Activated CD4-positive, alpha-beta T cell treated with anti-CD3 and anti-CD28 coated beads, Interleukin-2, amount 50 U/mL, for 4 hours (primary cell): ENCODE measurements around the gene MTCL1.

ENCODE experiments used
- DNase-seq, 2 experiments: peaks; one replicate each; pipeline ENCODE4 v3.0.0-alpha.2; 2020

The MTCL1 gene

DNA sequence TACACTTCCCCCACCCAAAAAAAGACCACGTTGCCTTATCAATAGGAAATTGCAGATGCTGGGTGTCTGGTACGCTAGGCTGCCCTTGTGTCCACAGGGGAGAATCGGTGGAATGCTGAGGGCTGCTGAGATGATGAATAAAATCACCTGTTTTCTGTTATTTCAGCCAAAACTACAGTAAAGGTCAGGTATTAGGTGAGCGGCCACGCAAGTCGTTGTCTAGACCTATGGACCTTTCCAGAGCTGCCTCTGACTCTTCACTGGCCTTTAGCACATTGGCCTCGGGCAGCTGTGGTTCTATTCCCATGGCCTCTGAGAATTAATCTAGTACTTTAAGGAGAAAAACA, 89.6 kb downstream of the MTCL1 start:
- DNase-seq = no peak

DNA sequence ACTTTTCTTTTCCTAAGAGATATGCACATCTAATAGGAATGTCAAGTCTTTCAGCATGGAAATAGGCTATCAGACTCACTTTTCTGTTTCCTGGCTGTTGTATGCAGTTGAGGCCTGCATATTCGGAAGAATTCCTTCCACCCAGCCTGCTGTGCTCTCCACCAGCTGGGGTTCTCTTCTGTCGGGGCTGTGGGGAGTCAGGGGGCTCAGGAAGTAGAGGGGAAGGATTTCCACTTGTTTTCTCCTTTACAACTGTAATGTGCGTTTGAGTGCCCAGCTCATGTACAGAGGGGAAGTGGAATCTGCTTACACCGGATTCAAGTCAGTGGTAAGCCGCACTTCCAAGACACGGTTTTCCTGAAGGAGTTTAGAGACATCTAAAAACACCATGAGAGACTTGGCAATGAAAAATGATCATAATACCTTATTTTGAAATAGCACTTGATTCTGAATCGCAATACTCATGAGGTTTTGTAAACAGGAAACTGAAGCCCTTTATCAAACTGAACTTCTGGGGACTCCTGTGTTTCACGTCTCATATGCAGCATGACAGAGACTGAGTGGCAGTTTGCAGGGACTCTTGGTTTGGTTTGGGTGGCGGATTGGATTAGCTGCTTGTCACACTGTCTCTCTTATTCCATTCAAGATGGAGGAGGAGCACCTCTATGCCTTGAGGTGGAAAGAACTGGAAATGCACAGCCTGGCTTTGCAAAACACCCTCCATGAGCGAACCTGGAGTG, 90.4 kb downstream of the MTCL1 start:
- no peak for DNase-seq

DNA sequence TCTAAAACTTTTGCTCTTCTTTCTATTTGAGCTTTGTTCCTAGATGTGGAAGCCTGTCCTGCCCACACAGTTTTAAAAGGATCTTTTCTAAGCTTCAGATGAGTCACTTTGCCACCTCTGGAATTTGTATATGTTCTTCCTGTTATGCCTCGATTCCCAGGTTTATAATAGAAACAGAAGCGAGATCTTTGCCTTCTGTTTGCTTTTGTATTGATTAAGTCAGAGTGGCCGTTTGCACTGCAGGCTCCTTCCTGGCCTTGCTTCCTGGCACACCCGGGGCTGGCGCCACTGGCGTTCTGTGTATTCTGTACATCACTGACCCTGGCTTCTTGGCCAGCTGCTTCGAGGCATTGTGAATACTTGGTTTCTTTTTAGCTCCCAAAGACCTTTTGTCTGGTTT, 91.8 kb downstream of the MTCL1 start:
- no peak for DNase-seq

DNA sequence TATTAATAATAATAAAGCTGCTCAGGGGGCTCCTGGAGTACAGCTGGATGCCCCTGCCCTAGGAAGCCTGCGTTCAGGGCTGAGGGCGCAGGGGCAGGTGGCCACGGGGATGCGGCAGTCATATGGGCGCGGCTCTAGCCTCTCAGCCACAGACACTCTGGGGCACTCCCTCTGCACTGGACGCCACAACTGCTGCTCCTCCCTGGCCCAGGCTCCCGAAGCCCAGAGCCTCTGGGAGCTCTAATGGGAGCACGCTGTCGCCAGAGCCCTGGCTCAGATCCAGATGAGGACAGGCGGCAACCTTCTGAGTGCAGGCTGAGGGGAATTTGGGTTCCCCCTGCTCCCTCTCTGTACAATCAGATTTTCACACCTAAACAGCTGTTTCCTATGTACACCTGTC, 93.6 kb downstream of the MTCL1 start:
- DNase-seq = no peak

DNA sequence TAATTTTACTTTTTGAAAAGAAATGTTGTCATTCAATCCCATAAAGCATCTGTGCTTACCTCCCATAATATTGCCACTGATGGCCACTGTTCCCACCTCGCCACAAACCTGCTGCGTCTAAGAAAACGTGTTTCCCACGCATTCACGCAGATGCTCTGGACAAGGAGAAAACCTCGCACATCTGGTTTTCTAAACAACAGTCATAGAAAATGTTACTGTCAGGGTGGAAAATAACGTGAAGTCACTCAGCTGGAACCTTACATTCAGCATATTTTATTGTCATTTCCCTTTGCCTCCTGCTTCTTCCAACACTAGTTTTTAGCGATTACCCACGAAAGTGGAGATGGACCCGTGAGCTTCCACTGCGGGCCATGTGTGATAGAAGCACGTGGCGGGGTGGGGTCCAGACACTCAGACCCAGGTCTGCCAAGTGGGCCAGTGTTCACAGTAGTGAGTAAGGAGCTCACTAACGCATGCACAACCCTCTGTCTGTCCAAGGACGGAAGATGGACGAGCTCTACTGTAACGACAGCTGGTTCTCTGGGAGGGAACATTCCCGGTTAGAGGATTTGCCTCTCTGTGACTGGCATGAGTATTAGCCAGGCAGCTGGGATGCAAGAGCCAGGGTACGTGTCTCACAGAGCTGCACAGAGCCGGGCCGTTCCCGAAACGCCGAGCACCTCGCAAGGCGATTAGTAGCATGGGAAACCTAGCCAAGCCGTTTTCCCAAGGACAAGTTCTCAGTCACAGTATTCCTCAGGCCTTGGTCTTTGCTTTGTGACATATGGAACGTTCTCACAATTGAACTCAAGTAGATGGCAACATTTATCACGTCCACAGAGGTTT, 94.5 kb downstream of the MTCL1 start:
- no peak for DNase-seq

DNA sequence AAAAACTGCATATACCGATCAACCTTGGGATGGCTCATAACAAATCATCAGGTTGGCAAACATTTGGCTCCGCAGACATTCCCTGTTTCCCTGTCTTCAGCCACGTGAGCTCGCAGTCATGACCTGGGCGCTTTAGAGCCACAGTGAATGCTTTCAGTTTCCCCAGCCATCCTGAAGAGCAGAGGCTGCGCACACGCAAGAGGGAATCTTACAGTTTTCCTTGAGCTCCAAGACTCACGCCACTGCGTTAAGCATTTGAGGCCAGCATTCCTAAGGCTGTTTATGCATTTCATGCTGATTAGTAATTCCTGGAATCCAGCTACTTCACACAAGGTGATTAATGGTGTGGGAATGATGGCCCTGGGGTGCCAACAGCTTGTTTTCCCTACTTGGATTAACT, 95.1 kb downstream of the MTCL1 start:
- no peak for DNase-seq

DNA sequence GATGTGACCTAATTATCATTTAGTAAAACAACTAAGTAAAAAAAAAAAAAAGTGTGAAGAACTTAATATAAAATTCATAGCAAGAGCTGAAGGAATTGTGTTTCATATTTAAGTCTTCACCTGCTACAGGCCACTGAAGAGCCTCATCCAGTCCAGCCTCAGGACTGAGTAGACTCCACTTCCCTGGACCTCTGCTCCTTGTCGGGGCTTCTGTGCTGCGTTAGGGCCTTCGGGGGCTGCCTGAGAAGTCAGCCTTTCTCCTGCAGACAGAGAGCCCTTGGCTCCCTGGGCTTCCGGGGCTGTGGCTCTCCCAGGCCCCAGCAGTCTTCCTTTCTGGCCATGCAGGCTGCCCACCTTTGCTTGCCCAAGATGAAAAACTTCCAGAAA, 95.5 kb downstream of the MTCL1 start:
- no peak for DNase-seq

DNA sequence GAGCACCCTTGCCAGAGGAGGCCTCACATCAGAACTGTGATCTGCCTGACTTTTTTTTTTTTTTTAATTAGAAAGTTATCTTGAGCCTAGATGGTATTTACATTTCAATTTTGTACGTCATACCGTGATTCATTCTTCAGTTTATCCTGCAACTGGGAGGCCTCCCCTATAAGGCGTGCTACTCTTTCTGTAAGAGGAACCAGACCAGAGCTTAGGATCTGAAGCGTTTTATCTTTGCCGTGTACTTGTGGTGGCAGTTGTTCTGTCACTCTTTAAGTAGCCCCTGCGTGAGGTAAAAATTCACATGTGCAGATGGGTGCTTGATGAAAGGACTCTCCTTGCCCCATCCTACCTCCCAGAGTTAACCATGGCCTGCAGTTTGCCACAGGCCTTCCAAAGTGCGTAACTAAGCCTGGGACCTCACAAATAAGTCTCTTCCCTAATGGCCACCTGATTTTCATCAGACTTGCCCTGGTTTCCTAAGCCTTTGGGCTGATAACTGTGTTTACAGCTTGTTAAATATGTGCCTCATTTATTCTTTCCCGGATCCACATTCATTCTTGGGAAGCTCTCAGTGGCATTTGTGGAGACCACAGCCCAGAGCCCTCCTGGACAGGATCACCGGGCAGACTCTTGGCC, 96.0 kb downstream of the MTCL1 start:
- no peak for DNase-seq

DNA sequence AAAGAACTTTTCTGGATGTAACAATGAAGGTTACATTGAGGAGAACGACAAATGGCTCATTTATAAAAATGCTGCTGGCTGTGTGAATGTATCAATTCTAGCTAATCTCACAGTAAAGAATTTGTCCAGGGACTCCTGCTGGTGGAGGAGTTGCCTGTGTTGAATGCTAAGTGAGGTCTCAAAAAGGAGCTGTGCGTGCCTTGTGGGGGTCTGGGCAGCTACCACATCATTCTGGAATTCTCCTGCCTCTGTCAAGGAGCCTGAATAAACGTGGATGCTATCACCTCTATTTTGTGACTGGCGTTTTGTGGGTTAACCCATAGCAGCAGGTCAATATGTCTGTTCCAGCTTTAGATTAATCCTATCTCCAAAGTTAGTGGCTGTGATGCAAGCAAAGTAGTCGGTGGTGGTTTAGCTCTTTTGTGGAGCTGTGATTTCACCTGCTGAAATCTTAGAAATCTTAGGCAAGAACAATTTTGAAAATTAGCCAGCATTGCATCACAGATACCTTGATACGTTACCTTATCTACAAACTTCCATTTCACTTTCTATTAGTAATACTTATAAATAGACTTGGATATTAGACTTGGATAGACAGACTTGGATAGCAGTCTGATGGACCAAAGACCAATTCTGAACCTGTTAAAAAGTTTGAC, 96.8 kb downstream of the MTCL1 start:
- DNase-seq = no peak

DNA sequence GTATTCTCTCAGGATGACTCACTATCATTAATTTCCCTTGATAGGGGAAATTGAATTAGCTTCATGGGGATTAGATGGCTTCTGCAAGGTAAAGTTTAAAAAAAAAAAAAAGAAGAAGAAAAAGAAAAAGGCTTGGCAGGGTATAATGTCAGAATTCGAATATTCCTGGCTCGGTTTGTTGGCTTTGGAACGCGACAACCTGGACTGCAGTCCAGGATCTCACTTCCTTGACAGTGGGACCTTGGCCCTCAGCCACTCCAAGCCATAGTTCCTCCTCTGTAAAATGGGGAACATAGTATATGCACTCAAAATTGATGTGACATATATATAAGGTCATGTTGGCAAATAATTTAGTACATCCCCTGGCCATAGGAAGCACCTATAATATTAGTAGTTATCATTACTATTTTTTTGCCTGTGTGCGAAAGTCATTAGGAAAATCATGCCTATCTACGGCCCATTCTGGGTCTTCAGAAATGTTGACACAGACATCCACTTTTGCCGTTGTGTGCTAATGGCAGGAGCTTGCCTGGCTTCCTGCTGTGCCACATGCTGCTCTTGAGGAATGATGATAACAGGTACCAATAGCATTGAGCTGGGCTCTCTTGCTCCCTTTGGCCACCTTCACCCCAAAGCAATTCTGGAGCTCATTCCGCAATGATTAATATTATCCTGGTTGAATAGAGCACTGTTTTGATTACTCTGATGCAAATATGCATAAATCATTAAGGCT, 97.9 kb downstream of the MTCL1 start:
- DNase-seq = no peak

DNA sequence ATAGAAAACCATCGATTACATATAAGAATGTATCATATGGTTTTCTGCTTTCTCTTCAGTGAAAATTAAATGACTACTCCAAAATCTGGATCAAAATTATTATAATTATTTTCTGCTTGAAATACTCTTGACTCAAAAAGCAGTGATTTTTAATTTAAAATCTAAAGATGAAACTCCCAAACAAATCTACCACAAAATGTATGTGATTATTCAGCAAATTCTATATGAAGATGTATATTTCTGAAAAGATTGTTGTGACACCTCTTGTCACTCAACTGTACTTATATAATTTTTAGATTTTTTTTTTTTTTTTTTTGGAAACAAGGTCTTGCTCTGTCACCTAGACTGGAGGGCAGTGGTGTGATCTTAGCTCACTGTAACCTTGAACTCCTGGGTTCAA, 98.6 kb downstream of the MTCL1 start:
- no peak for DNase-seq

DNA sequence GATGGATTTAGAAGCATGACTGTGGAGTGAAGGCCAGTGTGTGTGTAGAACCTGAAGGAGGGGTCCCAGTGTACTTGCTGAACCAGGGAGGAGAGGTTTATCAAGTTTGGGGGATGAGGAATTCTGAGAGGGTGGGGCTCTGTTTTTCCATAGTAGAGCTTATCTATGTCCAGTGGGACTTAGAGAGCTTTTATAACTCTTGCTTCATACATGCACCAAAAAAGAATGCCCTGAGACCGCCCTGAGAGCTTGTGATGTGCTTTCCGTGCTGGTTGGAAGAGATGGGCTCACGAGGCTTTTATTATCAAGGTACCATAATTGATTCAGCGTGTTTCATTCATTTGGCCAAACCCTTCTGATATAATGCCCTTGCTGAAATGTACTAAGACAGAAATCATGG, 100.2 kb downstream of the MTCL1 start:
- no peak for DNase-seq

DNA sequence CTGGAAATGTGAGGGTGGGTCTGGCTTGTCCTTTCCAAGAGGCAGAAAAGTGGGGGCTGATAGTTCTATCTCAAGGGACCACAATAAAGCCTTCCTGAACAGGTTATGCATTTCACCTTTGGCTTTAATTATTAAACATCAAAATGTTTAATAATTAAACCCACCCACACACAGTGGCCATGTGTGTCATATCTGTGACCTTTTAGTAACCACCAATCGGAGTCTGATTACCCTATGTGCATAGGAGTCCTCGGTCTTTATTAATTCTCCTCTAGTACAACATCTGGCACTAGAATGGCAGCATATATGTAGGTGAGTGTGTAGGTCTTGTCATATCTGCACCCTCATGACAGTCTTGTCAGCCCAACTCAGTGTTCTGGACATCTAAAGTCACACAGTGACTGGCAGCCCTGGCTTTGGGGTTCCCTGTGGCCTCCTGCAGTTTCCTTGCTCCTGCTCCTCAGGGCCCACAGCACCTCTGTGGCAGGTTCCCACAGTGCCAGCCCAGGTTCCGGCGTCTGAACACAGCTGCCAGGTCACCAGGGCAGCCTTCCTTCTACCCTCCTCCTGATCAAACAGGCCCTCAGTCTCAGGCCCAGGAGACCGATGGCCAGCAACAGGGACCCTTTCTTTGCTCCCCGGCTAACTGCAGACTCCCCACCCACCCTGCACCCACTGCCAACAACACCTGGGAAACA, 100.9 kb downstream of the MTCL1 start:
- no peak for DNase-seq

DNA sequence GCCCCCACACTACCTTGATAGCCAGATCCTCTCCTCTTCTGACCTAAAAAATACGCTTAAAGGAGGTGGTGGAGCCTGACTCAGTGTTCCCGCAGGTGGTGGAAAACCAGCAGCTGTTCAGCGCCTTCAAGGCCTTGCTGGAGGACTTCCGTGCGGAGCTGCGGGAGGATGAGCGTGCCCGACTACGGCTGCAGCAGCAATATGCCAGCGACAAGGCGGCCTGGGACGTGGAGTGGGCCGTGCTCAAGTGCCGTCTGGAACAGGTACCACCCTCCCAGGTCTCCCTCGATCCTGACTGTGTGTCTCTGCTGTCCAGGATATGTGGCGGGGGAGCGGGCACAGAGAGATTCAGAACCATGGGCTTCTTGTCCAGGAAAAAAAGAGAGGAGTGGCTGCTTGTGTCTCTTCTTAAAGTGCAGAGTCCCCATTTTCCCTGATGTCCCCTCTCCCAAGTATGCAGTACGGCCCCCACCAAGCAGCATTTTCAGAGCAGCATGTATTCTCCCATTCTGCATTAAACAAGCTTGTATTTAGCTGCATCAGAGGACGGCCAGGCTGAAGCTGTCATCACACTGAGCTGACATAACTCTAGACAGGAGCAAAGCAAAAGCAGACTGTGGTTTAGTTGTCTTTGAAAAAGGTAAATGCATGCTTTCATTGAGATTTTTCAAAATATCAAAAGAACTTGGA, 101.6 kb downstream of the MTCL1 start:
- no peak for DNase-seq

DNA sequence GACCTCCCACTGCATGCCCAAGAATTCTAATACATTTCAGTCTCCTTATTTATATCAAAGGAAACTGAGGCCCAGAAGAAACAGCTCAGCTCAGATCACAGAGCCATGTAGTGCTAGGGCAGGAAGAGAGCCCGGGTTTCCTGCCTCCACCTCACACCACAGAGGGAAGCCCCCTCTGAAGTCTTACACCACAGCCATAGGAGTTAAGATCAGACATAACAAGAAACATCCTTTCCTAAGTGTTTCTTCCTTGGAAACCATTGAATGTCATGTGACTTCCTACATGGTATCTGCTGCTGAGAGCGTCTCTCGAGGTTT, 102.1 kb downstream of the MTCL1 start:
- DNase-seq = no peak

DNA sequence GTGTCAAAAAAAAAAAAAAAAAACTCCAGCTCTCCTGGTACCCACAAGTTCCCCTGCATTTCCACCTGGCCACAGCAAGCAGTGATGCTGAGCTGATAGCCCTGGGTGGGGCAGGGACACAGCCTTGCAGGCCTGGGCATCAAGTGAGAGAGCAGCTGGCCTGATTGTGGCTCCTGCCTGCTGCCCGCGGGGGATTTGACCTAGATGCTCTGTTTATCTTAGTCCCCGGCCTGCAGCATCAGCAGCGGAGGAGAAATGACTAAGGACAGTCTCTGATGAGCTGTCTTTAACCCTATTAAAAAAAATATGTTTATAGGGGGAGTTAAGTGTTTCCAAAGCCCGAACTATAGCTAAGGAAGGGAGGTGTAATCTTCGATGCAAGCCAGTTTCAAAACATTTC, 102.6 kb downstream of the MTCL1 start:
- DNase-seq = no peak

DNA sequence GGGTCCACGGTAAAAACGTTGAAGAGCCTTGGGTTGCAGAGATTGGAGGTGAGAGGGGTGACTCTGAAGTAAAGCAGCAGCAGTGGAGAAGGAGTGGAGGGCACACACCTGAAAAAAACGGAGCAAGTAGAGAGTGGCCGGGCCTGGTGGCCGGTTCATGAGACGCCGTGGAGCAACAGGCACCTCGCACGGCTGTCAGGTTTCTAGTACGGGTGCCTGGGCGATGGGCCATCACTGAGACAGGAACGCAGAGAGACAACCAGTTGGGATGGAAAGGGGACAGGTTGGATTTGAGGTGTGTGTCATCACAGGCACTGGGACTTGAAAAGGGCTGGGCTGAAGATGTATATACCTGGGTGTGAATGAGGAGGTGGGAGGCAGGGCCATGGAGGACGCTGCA, 104.2 kb downstream of the MTCL1 start:
- no peak for DNase-seq

DNA sequence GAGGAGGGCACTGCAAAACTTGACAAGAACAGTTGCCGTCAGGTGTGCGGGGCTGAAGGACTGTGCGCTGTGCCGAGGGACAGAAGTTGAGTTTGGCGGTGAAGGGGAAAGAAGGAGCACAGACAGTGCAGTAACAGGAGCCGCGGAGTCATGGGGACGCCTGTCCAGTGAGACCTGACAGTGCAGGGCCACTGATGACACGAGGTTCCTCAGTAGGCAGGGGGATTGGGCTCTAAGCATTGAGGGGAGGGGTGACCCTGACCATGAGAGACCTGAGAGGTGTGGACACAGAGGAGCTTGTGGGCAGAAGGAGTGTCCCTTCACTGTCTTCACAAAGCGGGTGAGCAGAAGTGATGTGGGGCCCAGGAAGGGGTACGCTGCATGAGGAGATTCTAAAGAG, 104.8 kb downstream of the MTCL1 start:
- DNase-seq = no peak

DNA sequence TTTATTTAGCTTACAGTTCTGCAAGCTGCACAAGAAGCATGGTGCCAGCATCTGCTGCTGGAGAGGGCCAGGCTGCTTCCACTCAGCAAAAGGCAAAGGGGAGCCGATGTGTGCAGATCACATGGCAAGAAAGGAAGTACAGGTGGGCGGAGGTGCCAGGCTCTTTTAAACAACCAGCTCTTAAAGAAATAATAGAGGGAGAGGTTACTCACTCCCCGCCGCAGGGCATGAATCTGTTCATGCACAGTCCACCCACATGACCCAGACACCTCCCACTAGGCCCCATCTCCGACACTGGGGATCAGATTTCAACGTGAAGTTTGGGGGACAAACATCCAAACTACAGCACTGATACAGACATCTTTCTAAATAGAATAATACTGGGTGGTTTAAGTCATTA, 105.8 kb downstream of the MTCL1 start:
- no peak for DNase-seq

DNA sequence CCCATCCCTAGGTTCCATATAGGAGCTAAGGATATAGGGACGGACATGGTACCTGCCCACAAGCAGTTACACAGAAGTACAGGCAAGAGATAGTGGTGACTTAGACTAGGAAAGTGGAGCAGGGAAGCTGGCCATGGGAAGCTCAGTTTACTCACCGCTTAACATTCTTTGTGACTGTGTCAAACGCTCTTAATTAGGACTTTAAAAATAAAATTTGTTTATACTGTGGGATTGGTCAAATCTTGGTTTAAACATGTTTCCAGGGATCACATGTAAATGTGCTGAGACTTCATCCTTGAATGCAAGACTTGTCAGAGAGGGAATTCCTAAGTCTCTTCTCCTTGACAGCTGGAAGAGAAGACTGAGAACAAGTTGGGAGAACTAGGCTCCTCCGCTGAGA, 107.3 kb downstream of the MTCL1 start:
- DNase-seq = no peak

DNA sequence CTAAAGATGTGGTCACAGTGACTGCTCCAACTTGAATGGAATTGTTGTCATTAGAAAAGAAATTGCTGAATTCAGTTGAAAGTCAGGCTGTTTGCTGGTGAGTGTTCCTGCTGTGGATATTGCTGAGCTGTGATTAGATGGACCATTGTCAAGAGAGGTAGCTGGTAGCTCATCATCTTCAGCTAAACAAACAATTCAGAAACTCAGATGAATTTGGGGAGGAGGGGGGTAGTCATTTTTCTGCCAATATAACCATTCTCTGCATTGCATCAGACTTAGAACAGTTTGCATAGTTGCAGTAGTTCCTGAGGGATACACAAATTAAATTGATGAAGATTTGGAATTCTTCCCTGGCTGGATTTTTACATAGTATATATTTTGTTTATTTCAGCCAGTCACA, 108.3 kb downstream of the MTCL1 start:
- DNase-seq = no peak

DNA sequence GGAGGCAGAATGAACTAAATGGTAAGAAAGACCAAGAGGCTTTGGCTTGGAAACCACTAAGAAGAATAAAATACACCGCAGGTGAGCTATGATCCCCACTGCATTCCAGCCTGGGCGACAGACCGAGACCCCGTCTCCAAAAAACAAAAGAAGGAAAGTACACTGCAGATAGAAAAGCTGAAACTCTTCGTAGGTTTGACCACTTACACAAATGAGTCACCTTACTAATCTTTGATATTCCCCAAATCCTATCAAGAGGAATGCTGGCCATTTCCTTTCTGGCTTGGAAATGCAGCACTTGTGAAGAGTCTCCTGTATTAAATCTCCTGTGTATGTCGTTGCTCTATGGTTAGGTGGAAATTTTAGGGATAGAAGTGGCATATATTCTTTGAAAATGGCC, 108.8 kb downstream of the MTCL1 start:
- no peak for DNase-seq
